ENCODE results near the gene BTBD6.

The BTBD6 gene

DNA sequence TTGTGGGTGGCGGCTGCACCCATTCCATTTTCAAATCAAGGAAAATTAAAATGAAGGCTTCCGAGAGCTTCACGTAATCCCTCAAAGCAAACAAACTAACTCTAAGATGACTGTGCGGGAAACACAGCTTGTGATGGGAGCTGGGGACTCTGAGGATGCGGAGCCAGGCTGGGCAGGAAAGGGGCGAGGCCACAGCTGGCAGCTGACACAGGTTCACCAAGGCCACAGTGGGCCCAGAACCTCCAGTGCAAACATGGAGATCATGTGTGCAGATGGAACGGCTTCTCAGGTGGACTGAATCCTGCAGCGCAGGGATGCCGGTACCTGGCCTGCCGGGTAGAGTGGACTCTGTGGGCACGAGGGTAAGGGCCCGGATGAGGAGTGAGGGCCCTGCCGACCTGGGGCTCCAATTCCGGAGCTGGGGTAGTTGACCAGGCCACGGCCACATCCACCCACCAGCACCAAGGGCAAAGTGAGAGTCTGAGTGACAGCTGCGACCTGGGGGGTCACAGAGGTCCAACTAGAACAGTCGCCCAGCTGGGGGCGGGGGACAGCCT, 19.2 kb upstream of the BTBD6 start:
- no peak for DNase-seq (ENCODE audit: low read depth in 2 of 2)

DNA sequence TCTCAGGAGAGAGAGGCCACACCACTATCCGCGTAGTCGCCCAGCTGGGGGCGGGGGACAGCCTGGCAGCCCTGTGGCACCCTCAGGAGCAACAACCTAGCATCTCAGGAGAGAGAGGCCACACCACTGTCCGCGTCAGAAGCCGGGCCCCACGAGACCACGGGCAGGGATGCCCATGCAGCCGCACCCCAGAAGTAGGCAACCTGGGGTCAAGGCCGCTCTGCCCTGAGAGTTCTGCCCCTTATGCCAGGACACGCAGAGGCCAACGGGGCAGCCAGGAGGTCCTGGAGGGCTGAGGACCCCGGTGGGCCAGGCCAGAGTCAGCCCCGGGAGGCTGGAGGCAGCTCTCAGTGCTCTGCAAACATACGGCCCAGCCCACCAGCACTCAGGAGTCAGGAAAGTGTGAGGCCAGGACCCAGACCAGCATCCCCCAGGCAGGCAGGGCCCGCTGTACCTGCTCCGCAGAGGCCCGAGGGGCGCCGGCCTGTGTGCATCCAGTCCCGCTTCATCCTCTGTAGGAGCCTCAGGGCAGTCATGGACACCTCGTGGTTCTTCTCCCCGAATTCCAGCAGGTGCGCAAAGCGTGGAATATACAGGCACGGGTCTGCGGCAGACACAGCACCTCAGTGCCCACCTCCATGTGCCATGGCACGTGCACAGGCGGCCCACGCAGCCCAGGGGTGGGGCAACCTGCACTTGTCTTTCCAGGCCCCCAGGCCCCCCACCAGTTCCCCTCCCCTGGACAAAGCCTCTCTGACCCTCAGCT, 7.3 kb upstream of the BTBD6 start:
- no peak for DNase-seq (ENCODE audit: low read depth in 2 of 2)

GRCh38 chr14:105241641-105242040, 6.7 kb upstream of the BTBD6 start:
- DNase-seq (ENCODE audit: low read depth in 2 of 2): no peak

DNA sequence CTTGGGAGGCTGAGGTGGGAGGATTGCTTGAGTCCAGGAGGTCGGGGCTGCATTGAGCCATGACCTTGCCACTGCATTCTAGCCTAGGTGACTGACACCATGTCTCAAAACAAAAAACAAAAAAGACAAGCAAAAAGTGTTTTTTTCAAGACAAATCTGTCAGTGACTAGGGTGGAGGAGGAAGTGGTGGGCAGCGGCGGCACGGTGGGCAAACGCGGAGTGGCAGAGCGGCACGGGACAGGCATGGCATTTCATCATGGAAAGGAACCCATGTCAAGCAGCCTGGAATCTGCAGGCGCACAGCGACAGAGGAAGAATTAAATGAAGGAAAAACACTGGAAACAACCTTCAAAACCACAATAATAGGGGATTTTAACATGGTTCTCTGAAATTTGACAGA, 4.0 kb upstream of the BTBD6 start:
- DNase-seq (ENCODE audit: low read depth in 2 of 2): no peak

DNA sequence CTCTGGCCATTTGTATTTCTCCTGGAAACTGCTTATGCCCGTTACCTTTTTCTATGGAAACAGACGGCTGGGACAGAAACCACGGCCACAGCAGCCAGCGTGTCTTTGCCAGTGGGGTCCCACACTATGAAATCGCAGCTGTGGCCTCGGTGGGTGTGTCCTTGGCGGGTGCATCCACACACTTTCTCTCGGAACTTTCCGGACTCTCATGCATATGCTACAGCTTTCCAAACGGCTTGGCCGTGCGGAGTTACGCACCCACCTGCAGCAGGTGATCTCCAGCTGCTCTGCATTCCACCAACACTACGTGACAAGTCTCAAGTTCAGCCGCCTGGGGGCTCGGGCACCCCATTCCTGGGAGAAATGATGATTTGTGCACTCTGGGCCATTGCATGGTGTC, 1.3 kb upstream of the BTBD6 start:
- no peak for DNase-seq (ENCODE audit: low read depth in 2 of 2)

- no peak for DNase-seq (ENCODE audit: low read depth in 2 of 2)
These were observed 492 bp upstream of the BTBD6 start for GRCh38 chr14:105247715-105248367.

- no peak for DNase-seq (ENCODE audit: low read depth in 2 of 2)
These were observed 1.1 kb downstream of the BTBD6 start for GRCh38 chr14:105249182-105250007.

GRCh38 chr14:105250008-105250366, 1.7 kb downstream of the BTBD6 start:
- DNase-seq (ENCODE audit: low read depth in 2 of 2): no peak

DNA sequence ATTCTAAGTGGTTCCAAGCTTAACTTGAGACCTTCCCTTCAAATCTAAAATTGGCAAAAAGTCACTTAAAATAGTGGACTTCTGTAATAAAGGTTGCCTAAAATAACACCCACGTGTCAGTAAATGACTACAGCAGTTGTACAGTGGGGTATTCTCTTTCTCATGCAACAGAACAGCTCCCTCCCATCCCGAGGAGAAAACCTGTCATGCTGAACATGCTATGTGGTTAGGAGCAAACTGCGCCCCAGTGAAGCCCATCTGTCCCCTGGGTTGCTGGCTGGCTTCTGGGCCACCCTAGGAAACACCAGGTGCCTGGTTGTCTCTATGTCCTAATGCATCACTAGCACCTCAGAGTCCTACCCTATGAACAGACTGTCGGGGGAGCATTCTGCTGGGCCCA, 2.7 kb downstream of the BTBD6 start:
- DNase-seq (ENCODE audit: low read depth in 2 of 2): no peak

DNA sequence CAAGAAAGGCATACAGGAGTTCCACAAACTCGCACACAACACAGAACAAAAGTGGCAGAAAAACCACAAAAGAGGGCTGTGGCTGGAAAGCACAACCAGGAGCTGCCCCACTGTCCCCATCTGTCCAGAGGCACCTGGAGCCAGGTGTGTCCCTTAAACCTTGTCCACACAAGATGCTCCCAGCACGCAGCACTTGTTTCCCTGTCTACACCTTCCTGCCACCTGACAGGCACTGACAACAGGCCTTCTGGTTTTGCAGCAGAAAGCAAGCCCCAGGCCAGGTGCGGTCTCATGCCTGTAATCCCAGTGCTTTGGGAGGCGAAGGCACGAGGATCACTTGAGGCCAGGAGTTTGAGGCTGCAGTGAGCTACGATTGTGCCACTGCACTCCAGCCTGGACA, 3.6 kb downstream of the BTBD6 start:
- DNase-seq (ENCODE audit: low read depth in 2 of 2): no peak

DNA sequence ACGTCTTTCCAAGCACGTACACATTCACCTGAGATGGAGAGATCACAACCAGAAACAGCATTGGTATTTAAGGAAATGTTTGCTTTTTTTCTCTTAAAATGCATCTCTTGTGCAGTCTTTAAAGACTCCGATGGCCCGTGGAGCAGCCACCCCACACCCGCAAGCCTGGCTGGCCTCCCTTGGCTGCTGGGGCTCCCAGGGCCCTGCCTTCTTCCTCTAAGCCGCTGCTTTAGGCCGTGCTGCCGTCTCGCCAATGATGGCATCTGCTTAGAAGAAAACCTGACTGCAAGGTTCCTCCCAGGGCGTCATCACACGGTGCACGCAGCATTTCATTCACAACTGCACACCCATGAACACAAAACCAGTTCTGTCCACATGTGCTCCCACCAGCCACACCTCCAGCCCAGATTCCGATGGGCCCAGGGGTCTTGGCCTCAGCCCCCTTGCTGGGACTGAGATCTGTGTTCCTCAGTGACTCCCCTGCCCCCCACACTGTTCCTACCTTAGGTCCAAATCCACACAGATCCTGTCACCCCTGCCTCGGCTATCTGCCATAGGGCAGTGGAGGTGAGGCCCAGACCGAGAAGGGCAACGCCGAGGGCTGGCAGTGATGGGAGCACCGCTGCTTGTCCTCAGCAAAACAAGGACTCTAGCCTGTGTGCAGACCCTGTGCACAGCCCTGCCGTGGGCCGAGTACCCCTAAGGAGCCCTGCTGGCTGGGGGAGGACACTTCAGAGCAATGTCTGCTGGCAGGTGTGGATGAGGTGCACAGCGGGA, 4.4 kb downstream of the BTBD6 start:
- DNase-seq (ENCODE audit: low read depth in 2 of 2): no peak

DNA sequence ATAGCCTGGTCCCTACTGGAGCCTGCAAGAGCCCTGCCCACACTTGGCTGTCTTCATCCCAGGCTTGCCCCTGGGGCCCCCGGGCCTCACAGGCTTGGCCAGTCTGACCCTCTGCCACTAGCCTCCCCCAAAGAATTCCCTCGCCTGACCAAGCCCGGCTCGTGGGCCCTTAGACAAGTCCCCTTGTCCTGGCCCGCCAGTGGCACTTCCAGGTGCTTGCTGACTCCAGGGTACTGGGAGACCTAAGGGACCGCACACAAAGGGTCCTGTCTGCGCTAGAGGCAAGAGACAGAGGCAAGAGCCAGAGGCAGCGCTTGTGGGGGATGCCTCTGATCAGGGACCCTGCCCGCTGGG, 5.0 kb downstream of the BTBD6 start:
- no peak for DNase-seq (ENCODE audit: low read depth in 2 of 2)

- DNase-seq (ENCODE audit: low read depth in 2 of 2): no peak
These were observed 6.7 kb downstream of the BTBD6 start for GRCh38 chr14:105255021-105255507.

DNA sequence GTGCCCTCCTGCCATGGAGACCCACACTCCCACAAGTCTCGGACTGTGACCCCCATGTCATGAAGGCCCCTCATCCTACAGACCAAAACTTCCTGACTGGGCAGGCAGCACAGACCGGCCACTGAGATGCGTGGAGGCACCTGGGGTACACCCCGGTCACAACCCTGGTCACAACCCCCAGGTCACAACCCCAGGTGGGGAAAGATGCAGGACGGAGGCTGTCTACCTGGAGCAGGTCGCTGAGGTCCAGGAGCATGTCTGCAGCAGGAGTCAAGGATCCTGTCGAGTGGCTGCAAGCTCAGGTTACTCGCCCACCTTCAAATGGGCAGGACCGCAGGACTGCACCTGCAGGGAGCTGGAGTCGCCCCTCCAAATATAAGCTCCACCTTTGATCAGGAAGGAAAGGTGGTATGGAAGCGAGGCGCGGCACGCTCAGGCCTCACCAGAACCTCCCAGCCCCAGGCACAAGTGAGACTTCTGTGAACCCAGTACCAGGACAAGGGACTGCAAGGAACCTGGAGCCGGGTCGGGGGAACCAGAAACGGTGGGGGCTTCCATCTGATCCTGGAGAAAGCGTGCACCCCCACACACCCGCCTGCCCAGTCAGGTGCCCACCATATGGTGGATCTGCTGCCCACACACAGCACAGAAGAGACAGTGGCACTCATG, 8.1 kb downstream of the BTBD6 start:
- DNase-seq (ENCODE audit: low read depth in 2 of 2): no peak

GRCh38 chr14:105257464-105257863, 9.1 kb downstream of the BTBD6 start:
- DNase-seq (ENCODE audit: low read depth in 2 of 2): no peak

DNA sequence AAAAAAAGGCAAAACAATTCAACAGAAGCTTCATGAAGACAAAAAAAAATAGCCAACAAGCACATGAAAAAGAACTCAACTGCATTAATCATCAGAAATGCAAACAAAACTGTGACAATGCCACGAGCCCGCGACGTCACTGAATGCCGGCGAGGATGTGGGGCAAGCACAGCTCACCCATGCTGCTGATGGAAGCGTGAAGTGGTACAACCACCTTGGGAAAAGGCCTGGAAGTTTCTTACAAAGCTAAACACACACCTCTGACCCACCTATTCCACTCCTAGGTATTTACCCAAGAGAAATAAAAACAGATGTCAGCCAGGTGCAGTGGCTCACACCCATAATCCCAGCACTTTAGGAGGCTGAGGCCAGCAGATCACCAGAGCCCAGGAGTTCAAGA, 10.5 kb downstream of the BTBD6 start:
- DNase-seq (ENCODE audit: low read depth in 2 of 2): no peak

DNA sequence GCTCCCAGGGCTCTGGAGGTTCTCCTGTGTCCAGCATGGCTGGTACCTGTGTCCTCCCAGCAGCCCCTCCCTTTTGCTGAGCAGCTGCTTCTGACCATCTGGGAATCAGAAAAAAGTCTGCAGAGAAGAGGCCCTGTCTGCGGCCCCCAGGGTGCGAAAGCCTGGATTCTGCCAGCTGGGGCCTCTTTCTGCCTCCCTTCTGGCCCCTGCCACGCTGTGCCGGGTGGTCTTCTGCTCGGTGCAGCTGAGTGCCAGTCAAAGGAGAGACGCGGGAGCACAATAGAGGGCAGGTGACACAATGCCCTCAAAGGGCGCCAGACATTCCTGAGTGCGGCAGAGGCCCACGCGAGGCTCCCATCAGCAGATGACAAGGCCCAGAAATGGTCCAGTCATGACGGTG, 12.6 kb downstream of the BTBD6 start:
- no peak for DNase-seq (ENCODE audit: low read depth in 2 of 2)

- DNase-seq (ENCODE audit: low read depth in 2 of 2): no peak
These were observed 13.4 kb downstream of the BTBD6 start for GRCh38 chr14:105261781-105262180.

DNA sequence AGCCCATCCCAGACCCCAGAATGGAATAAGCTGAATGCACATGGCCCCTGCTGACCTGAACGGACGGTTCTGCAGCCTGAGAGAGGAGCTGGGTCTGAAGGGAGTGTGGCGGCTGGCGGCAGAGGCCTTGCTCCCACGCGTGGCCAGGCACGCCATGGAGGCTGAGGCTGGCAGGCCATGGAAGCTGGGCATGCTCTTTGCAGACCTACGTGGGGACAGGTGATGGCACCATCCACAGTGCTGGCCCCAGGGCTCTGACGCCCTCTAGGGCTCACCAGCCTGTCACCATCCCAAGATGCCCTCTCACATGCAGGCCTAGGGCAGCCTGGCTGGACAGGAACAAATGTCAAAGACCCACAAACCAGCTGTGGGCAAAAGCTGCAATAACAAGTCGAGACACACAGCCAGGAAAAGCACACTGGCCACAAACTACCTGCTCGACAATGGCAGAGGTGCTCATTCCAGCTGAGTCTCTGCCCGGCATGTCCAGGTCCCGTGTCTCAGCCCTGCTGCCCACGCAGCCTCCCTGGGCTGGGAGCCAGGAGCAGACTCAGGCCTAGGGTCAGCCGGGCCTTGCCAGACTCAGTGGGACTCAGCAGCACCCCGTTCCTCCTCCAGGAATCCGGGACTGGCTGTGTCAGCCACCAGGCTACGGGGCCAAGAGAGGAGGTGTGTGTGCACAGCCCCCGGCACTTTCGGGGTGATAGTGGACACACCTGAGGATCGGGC, 19.7 kb downstream of the BTBD6 start:
- no peak for DNase-seq (ENCODE audit: low read depth in 2 of 2)

DNA sequence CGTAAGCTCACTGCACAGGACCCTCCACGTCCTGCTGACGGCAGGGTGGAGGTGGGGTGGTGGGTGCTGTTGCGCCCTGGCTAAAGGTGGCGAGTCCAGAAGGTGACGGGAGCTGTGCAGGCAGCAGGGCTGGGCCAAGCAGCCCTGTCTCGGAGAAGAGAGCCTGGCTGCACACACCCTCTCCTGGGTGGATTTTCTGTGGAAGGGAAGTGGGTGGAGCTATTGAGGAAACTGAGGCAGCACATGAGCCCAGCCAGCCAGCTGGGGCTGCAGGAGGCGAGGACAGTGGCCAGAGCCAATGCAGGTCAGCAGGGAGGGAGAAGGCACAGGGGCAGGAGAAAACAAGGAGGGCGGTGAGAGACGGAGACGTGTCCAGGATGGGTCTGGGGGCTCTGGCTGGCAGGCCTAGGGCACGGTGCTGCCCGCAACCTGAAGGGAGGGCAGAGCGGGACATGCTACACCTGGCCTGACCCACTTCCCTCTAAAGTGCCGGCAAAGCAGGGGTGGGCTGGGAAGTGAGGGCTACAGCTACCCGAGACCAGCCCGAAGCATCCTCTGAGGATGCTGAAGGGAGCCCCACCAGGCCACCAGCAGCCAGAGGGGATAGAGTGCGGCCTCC, 20.5 kb downstream of the BTBD6 start:
- DNase-seq (ENCODE audit: low read depth in 2 of 2): no peak
